HL-60 (cell line): Measurements from ENCODE around the gene S100B.

Experiments used
- GABPA ChIP-seq: IDR thresholded peaks from 2 replicates; pipeline ENCODE4 v1.6.1; 2012; ENCODE audit warnings: low read depth
- POLR2AphosphoS5 ChIP-seq: IDR thresholded peaks from 2 replicates; pipeline ENCODE4 v1.6.1; 2012; ENCODE audit warnings: low read depth
- SPI1 ChIP-seq: IDR thresholded peaks from 2 replicates; pipeline ENCODE4 v1.6.1; 2012; ENCODE audit warnings: low read depth, mild to moderate bottlenecking, borderline replicate concordance
- TF ChIP-seq, protein P1 (sequence below): IDR thresholded peaks from one replicate; pipeline ENCODE4 v1.5.1; 2011; ENCODE audit warnings: low read length, control low read depth, inconsistent platforms; ENCODE audit not compliant: insufficient read depth
- TF ChIP-seq, protein P2 (sequence below): IDR thresholded peaks from 2 replicates; pipeline ENCODE4 v1.6.1; 2012; ENCODE audit warnings: low read depth; ENCODE audit not compliant: insufficient replicate concordance

DNA sequence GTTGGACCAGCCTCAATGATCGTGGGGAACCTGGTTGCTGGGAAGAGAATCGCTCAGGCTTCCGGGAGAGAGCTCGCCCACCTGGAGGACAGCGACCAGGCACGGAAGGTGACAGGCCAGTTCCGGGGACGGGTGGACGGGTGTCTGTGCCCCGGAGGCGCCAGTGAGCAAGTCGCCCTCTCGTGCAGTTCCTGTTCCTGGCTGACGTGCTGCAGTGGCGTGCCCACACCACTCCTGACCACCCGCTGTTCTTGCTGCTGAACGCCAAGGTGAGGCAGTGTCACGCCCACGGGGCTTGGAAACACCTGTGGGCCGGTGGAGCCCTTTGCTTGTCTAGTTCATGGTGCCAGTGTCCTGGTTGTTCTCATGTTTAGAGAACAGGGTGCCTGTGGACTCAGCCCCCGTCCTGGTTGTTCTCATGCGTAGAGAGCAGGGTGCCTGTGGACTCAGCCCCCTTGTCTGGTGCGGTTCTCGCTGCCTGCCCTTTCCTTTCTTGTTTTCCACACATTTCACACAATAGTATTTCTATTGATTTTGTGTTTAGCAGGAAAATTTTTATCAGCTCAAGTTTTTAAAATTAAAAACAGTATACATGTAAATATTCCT, 53.1 kb downstream of the S100B start:
- TF ChIP-seq, protein P1, sequence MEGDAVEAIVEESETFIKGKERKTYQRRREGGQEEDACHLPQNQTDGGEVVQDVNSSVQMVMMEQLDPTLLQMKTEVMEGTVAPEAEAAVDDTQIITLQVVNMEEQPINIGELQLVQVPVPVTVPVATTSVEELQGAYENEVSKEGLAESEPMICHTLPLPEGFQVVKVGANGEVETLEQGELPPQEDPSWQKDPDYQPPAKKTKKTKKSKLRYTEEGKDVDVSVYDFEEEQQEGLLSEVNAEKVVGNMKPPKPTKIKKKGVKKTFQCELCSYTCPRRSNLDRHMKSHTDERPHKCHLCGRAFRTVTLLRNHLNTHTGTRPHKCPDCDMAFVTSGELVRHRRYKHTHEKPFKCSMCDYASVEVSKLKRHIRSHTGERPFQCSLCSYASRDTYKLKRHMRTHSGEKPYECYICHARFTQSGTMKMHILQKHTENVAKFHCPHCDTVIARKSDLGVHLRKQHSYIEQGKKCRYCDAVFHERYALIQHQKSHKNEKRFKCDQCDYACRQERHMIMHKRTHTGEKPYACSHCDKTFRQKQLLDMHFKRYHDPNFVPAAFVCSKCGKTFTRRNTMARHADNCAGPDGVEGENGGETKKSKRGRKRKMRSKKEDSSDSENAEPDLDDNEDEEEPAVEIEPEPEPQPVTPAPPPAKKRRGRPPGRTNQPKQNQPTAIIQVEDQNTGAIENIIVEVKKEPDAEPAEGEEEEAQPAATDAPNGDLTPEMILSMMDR, result peak; percentile 12
- TF ChIP-seq POLR2AphosphoS5 (peak; percentile 80), GABPA (peak; percentile 40; the same call in 1 of the 2 replicates), SPI1 (peak; percentile 87)
- TF ChIP-seq, protein P2, sequence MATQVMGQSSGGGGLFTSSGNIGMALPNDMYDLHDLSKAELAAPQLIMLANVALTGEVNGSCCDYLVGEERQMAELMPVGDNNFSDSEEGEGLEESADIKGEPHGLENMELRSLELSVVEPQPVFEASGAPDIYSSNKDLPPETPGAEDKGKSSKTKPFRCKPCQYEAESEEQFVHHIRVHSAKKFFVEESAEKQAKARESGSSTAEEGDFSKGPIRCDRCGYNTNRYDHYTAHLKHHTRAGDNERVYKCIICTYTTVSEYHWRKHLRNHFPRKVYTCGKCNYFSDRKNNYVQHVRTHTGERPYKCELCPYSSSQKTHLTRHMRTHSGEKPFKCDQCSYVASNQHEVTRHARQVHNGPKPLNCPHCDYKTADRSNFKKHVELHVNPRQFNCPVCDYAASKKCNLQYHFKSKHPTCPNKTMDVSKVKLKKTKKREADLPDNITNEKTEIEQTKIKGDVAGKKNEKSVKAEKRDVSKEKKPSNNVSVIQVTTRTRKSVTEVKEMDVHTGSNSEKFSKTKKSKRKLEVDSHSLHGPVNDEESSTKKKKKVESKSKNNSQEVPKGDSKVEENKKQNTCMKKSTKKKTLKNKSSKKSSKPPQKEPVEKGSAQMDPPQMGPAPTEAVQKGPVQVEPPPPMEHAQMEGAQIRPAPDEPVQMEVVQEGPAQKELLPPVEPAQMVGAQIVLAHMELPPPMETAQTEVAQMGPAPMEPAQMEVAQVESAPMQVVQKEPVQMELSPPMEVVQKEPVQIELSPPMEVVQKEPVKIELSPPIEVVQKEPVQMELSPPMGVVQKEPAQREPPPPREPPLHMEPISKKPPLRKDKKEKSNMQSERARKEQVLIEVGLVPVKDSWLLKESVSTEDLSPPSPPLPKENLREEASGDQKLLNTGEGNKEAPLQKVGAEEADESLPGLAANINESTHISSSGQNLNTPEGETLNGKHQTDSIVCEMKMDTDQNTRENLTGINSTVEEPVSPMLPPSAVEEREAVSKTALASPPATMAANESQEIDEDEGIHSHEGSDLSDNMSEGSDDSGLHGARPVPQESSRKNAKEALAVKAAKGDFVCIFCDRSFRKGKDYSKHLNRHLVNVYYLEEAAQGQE, result no peak
